RPMI7951 (cell line): ENCODE results near the gene PFKFB3. TPM values are rescaled to one million over a fixed set of nuclear protein-coding genes. Genes with fewer than 3 reads are reported as not detected.

Experiments used
- DNase-seq: peaks from one replicate; pipeline ENCODE4 v3.0.0-alpha.2; 2012; ENCODE audit warnings: low read depth
- total RNA-seq: library from RNA; depleted of rRNA; stranded (reverse); fragments of >200 nt; shearing (Covaris generic); gene quantifications from 2 replicates; pipeline ENCODE4 v1.2.3, GENCODE V29; 2014

The PFKFB3 gene
- total RNA-seq, 1 experiment from 2014 or later, result 46.6 TPM

- DNase-seq, result no peak
Observed at GRCh38 chr10:6220418-6221191, 17.9 kb downstream of the PFKFB3 start.

GRCh38 chr10:6221192-6221940 is 18.6 kb downstream of the PFKFB3 start:
- DNase-seq, result no peak

- no peak for DNase-seq
Observed at GRCh38 chr10:6221971-6222751, 19.4 kb downstream of the PFKFB3 start.

GRCh38 chr10:6222755-6223154 is 20.0 kb downstream of the PFKFB3 start:
- DNase-seq, result no peak

- no peak for DNase-seq
Observed at GRCh38 chr10:6223981-6224380, 21.2 kb downstream of the PFKFB3 start.

GRCh38 chr10:6224781-6225180 is 22.0 kb downstream of the PFKFB3 start:
- no peak for DNase-seq

- DNase-seq, result no peak
Observed at GRCh38 chr10:6225263-6225814, 22.6 kb downstream of the PFKFB3 start.

- DNase-seq, result no peak
Observed at GRCh38 chr10:6226216-6226615, 23.5 kb downstream of the PFKFB3 start.

GRCh38 chr10:6227346-6227745 is 24.6 kb downstream of the PFKFB3 start:
- no peak for DNase-seq

- DNase-seq, result no peak
Observed at GRCh38 chr10:6228010-6228511, 25.3 kb downstream of the PFKFB3 start.

- no peak for DNase-seq
Observed at GRCh38 chr10:6228647-6229046, 25.9 kb downstream of the PFKFB3 start.

GRCh38 chr10:6229290-6229689 is 26.6 kb downstream of the PFKFB3 start:
- no peak for DNase-seq

- DNase-seq, result no peak
Observed at GRCh38 chr10:6229746-6230145, 27.0 kb downstream of the PFKFB3 start.

- DNase-seq, result no peak
Observed at GRCh38 chr10:6230315-6230714, 27.6 kb downstream of the PFKFB3 start.

- no peak for DNase-seq
Observed at GRCh38 chr10:6231146-6231545, 28.4 kb downstream of the PFKFB3 start.

- no peak for DNase-seq
Observed at GRCh38 chr10:6231730-6232129, 29.0 kb downstream of the PFKFB3 start.

- DNase-seq, result no peak
Observed at GRCh38 chr10:6232225-6232807, 29.6 kb downstream of the PFKFB3 start.

GRCh38 chr10:6232846-6233724 is 30.4 kb downstream of the PFKFB3 start:
- no peak for DNase-seq

- no peak for DNase-seq
Observed at GRCh38 chr10:6233725-6234277, 31.1 kb downstream of the PFKFB3 start.

GRCh38 chr10:6234371-6234770 is 31.6 kb downstream of the PFKFB3 start:
- no peak for DNase-seq
